ENCODE measurements around the gene SLC12A4.
A peak's percentile ranks its signal among the peaks of the same experiment; 100 is the strongest.
"Not testable (repeated sequence)": the region's sequence is repeated elsewhere in the genome, so short reads cannot be mapped to it uniquely, and the experiment has no call there.

SLC12A4 gene

GRCh38 chr16:67968400-67969253 lies at the start of gene SLC12A4:
Gene SLC12A4 (minus strand): TSS chr16:67968637. CDS start chr16:67968553, 84 bp downstream.
- DNase-seq: no peak

- DNase-seq: no peak
These were observed 47.2 kb upstream of the SLC12A4 start, which contains the start of gene DPEP2NB for GRCh38 chr16:68015681-68016080. Gene DPEP2NB (minus strand): TSS chr16:68015911. CDS start chr16:68015770, 141 bp downstream.

GRCh38 chr16:68013440-68013839 lies 45.0 kb upstream of the SLC12A4 start:
- DNase-seq: no peak

- not testable (repeated sequence) for DNase-seq
These were observed 41.4 kb upstream of the SLC12A4 start for GRCh38 chr16:68009872-68010271.

GRCh38 chr16:68009157-68009735 lies 40.8 kb upstream of the SLC12A4 start:
- DNase-seq: no peak

- DNase-seq: no peak
These were observed 37.4 kb upstream of the SLC12A4 start for GRCh38 chr16:68005786-68006286.

GRCh38 chr16:68005211-68005610 lies 36.8 kb upstream of the SLC12A4 start:
- no peak for DNase-seq

- DNase-seq: no peak
These were observed 34.6 kb upstream of the SLC12A4 start for GRCh38 chr16:68003031-68003430.

GRCh38 chr16:68000450-68000849 lies 32.0 kb upstream of the SLC12A4 start:
- no peak for DNase-seq

GRCh38 chr16:67999985-68000384 lies 31.5 kb upstream of the SLC12A4 start:
- DNase-seq: no peak

- not testable (repeated sequence) for DNase-seq
These were observed 30.6 kb upstream of the SLC12A4 start, which contains the start of gene DPEP2 for GRCh38 chr16:67998779-67999688. Gene DPEP2 (minus strand): TSS chr16:67999484. CDS start chr16:67993212, 6,272 bp downstream.

- DNase-seq: not testable (repeated sequence)
These were observed 29.9 kb upstream of the SLC12A4 start for GRCh38 chr16:67998231-67998778.

GRCh38 chr16:67996666-67997065 lies 28.2 kb upstream of the SLC12A4 start:
- DNase-seq: no peak

- DNase-seq: no peak
These were observed 27.0 kb upstream of the SLC12A4 start for GRCh38 chr16:67995423-67995822.

- not testable (repeated sequence) for DNase-seq
These were observed 25.6 kb upstream of the SLC12A4 start for GRCh38 chr16:67994040-67994408.

- peak; percentile 53 for DNase-seq
These were observed 25.0 kb upstream of the SLC12A4 start for GRCh38 chr16:67993207-67994039.

- DNase-seq: no peak
These were observed 24.3 kb upstream of the SLC12A4 start for GRCh38 chr16:67992661-67993206.

- no peak for DNase-seq
These were observed 21.6 kb upstream of the SLC12A4 start for GRCh38 chr16:67990018-67990386.

GRCh38 chr16:67989322-67990017 lies 21.0 kb upstream of the SLC12A4 start:
- no peak for DNase-seq

GRCh38 chr16:67988675-67989074 lies 20.2 kb upstream of the SLC12A4 start:
- DNase-seq: no peak

Measured in NCI-H1092 treated with DMSO at 0.1 percent for 48 hours (cell line).